Panc1 (cell line): ENCODE data around the gene RNASE1. TPM values are rescaled to one million over a fixed set of nuclear protein-coding genes. Genes with fewer than 3 reads are reported as not detected.

ENCODE experiments used
- ATAC-seq: fragments of 200-7000 bp; cut with Tn5 transposase; 2 replicates; pipeline ENCODE4 v1.9.1; 2020; ENCODE audit warnings: mild to moderate bottlenecking, moderate library complexity
- Bru-seq: library from RNA; stranded (reverse); fragments of 400-500 nt; gene quantifications from one replicate; lab custom pipeline; 2021; lab: Mats Ljungman, UMichigan
- BruChase-seq, 2 experiments: library from RNA; stranded (reverse); fragments of 400-500 nt; gene quantifications; one replicate each; lab custom pipeline; 2021; lab: Mats Ljungman, UMichigan
- BruUV-seq: library from RNA; stranded (reverse); fragments of 400-500 nt; replicated peaks from 2 replicates; lab custom pipeline; 2021; lab: Mats Ljungman, UMichigan
- CTCF ChIA-PET: fragments of 300-600 bp; sonication (Branson Sonifier 250); formaldehyde crosslinking; loops from one replicate; lab custom pipeline; 2022; ENCODE audit warnings: antibody characterized with exemption; lab: Charles Lee
- POLR2A ChIA-PET: fragments of 300-600 bp; sonication (Branson Sonifier 250); formaldehyde crosslinking; loops from one replicate; lab custom pipeline; 2022; ENCODE audit warnings: antibody characterized with exemption; lab: Charles Lee
- DNase-seq: peaks from one replicate; pipeline ENCODE4 v3.0.0-alpha.2; 2010; ENCODE audit warnings: low read depth, low spot score
- H3K27ac ChIP-seq: 2 replicates; pipeline ENCODE4 v1.5.1; 2011; ENCODE audit warnings: mild to moderate bottlenecking, low read length, inconsistent platforms
- H3K27me3 ChIP-seq: fragments of 200-500 bp; sonication (Bioruptor generic); 2 replicates; pipeline ENCODE4 v1.6.0; 2014; ENCODE audit warnings: low read length, inconsistent platforms; ENCODE audit not compliant: control insufficient read depth, insufficient read depth
- H3K36me3 ChIP-seq: fragments of 200-500 bp; sonication (Bioruptor generic); 2 replicates; pipeline ENCODE4 v1.5.1; 2014; ENCODE audit warnings: inconsistent platforms, mild to moderate bottlenecking, low read length, moderate library complexity; ENCODE audit not compliant: control insufficient read depth, insufficient read depth
- H3K4me1 ChIP-seq: 2 replicates; pipeline ENCODE4 v1.5.1; 2011; ENCODE audit warnings: inconsistent platforms, mild to moderate bottlenecking, low read length, moderate library complexity; ENCODE audit not compliant: control insufficient read depth, insufficient read depth
- H3K4me3 ChIP-seq, 2 experiments: 2 replicates each; pipeline ENCODE4 v1.5.1; 2011 to 2012; ENCODE audit warnings: low read depth in 2 of 2, low read length in 2 of 2, mild to moderate bottlenecking in 2 of 2, inconsistent platforms in 1 of 2, moderate library complexity in 1 of 2
- H3K9me3 ChIP-seq: fragments of 200-500 bp; sonication (Bioruptor generic); 2 replicates; pipeline ENCODE4 v1.5.1; 2014; ENCODE audit warnings: low read depth, mild to moderate bottlenecking, inconsistent platforms, low read length, moderate library complexity; ENCODE audit not compliant: control insufficient read depth, insufficient read depth
- CTCF ChIP-seq: fragments of 450-650 bp; IDR thresholded peaks from 2 replicates; pipeline ENCODE4 v1.5.1; 2017; ENCODE audit warnings: mild to moderate bottlenecking
- POLR2AphosphoS5 ChIP-seq: IDR thresholded peaks from 2 replicates; pipeline ENCODE4 v1.6.1; 2012; ENCODE audit warnings: mild to moderate bottlenecking, low read depth, low read length, moderate library complexity
- REST ChIP-seq, 2 experiments: IDR thresholded peaks; 2 replicates each; pipeline ENCODE4 v1.6.1; 2011 to 2012; ENCODE audit warnings: low read depth in 2 of 2, control low read depth in 1 of 2, low read length in 1 of 2, mild to moderate bottlenecking in 1 of 2, moderate library complexity in 1 of 2; ENCODE audit not compliant: insufficient read depth in 1 of 2
- SIN3A ChIP-seq: IDR thresholded peaks from 2 replicates; pipeline ENCODE4 v1.6.1; 2012; ENCODE audit warnings: low read depth, mild to moderate bottlenecking, low read length, moderate library complexity, borderline replicate concordance; ENCODE audit not compliant: insufficient read depth
- TCF7L2 ChIP-seq: IDR thresholded peaks from 2 replicates; pipeline ENCODE4 v1.6.1; 2011; ENCODE audit warnings: mild to moderate bottlenecking, low read depth, low read length, inconsistent platforms
- in situ Hi-C: cut with HindIII; loops from 2 replicates; pipeline ENCODE4 v1.10.0; 2016; ENCODE audit warnings: low sequenced_read_pairs, low pct_unique_long_range_greater_than_20kb
- intact Hi-C: fragments of 100-400 bp; cut with micrococcal nuclease; formaldehyde crosslinking; loops from one replicate; pipeline ENCODE4 v1.10.0; 2022; ENCODE audit not compliant: unreplicated experiment
- long read RNA-seq: library from polyadenylated mRNA; unstranded; transcript quantifications from one replicate; pipeline ENCODE4 v2.0.0, GENCODE V29; 2021; ENCODE audit not compliant: unreplicated experiment
- polyA plus RNA-seq: library from polyadenylated mRNA; unstranded; fragments of >200 nt; gene quantifications from one replicate; pipeline ENCODE4 v1.2.1, GENCODE V29; 2012; ENCODE audit warnings: missing spikeins; ENCODE audit not compliant: insufficient read length
- total RNA-seq: library from RNA; stranded (reverse); gene quantifications from one replicate; pipeline ENCODE4 v1.2.1, GENCODE V29; 2021; ENCODE audit not compliant: unreplicated experiment

The RNASE1 gene
- total RNA-seq, result 0.69 TPM
- not detected for polyA plus RNA-seq
- not detected for Bru-seq, nascent RNA
- not detected for BruChase-seq, experiment 1, labeled RNA remaining after a 2-hour chase
- BruChase-seq, experiment 2, labeled RNA remaining after a 6-hour chase, result not detected
- long read RNA-seq, result 0 reads

GRCh38 chr14:20802341-20803084 lies at the start of gene RNASE1:
Gene RNASE1, minus strand, starts transcription at chr14:20802844. Its CDS starts 776 bp downstream, at chr14:20802068.
- Histone ChIP-seq H3K27me3 (no peaks in the 10 kb centered on the region), H3K27ac (no peak within 1 kb of the TSS), H3K36me3 (no peaks in the 10 kb centered on the region), H3K4me3 (peak within 1 kb of the TSS in 1 of 2 experiments; percentile 20; a peak in 1 of 4 replicates), H3K9me3 (no peaks in the 10 kb centered on the region), H3K4me1 (no peaks in the 10 kb centered on the region)
- in situ Hi-C loops (no loop called here), intact Hi-C loops (no loop called here)
- BruUV-seq, result no TSS peak
- ChIA-PET POLR2A (no interaction called here), CTCF (no interaction called here)
- TF ChIP-seq CTCF, result no peak
- no peak for TF ChIP-seq REST (IDR thresholded peaks at IDR 0.05; ENCODE audit: insufficient read depth in 1 of 2, low read depth in 2 of 2, low read length in 1 of 2)
- TF ChIP-seq SIN3A, result no peak
- TF ChIP-seq POLR2AphosphoS5, result no peak
- TF ChIP-seq TCF7L2, result no peak
- no peak for DNase-seq
- ATAC-seq, result no peak

- Histone ChIP-seq H3K4me3 (peak overlapping the region in 1 of 2 experiments; percentile 19; a peak in 2 of 4 replicates), H3K27ac (peak overlapping the region; percentile 48), H3K4me1 (no peaks in the 10 kb centered on the region), H3K9me3 (no peaks in the 10 kb centered on the region), H3K27me3 (no peaks in the 10 kb centered on the region), H3K36me3 (no peaks in the 10 kb centered on the region)
- ATAC-seq, result peak; percentile 73
- no peak for DNase-seq
- ChIA-PET POLR2A (no interaction called here), CTCF (no interaction called here)
- intact Hi-C loops, result no loop called here
- in situ Hi-C loops, result no loop called here
- TF ChIP-seq REST (IDR thresholded peaks at IDR 0.05; ENCODE audit: insufficient read depth in 1 of 2, low read depth in 2 of 2, low read length in 1 of 2) (no peak), POLR2AphosphoS5 (no peak), CTCF (no peak), TCF7L2 (no peak; the same call in 1 of the 2 replicates), SIN3A (no peak)
- BruUV-seq, result no TSS peak
Observed at GRCh38 chr14:20848955-20849570, 46.4 kb upstream of the RNASE1 start.
